Loucy (cell line): ENCODE measurements around the gene STXBP1.

ENCODE experiments used
- H2AFZ ChIP-seq: fragments of 200-600 bp; sonication (generic); 2 replicates; pipeline ENCODE4 v1.6.0; 2016; ENCODE audit warnings: antibody characterized with exemption, mild to moderate bottlenecking, low read length, moderate library complexity
- H3F3A ChIP-seq: fragments of 200-600 bp; 2 replicates; pipeline ENCODE4 v1.6.0; 2016; ENCODE audit warnings: antibody characterized with exemption, low read depth, mild to moderate bottlenecking
- H3K27me3 ChIP-seq: fragments of 200-600 bp; sonication (generic); 2 replicates; pipeline ENCODE4 v1.6.1; 2014; ENCODE audit warnings: low read length, mild to moderate bottlenecking; ENCODE audit not compliant: insufficient read depth, poor library complexity, severe bottlenecking
- H3K36me3 ChIP-seq: fragments of 200-600 bp; sonication (generic); 2 replicates; pipeline ENCODE4 v1.6.1; 2016; ENCODE audit warnings: low read length; ENCODE audit not compliant: insufficient read depth
- H3K4me1 ChIP-seq: fragments of 200-600 bp; sonication (generic); 2 replicates; pipeline ENCODE4 v1.5.1; 2014; ENCODE audit warnings: low read length, mild to moderate bottlenecking; ENCODE audit not compliant: insufficient read depth, poor library complexity, severe bottlenecking
- H3K4me2 ChIP-seq: fragments of 200-600 bp; sonication (generic); 2 replicates; pipeline ENCODE4 v1.6.0; 2014; ENCODE audit warnings: antibody characterized with exemption, low read length, low read depth, mild to moderate bottlenecking; ENCODE audit not compliant: poor library complexity, severe bottlenecking
- H3K4me3 ChIP-seq: fragments of 200-600 bp; sonication (generic); 2 replicates; pipeline ENCODE4 v1.5.1; 2014; ENCODE audit warnings: low read length, mild to moderate bottlenecking, mixed read lengths; ENCODE audit not compliant: poor library complexity, severe bottlenecking
- H3K79me2 ChIP-seq: fragments of 200-600 bp; sonication (generic); 2 replicates; pipeline ENCODE4 v1.6.1; 2014; ENCODE audit warnings: low read length; ENCODE audit not compliant: insufficient read depth
- H3K9ac ChIP-seq: fragments of 200-600 bp; sonication (generic); 2 replicates; pipeline ENCODE4 v1.6.0; 2014; ENCODE audit warnings: mild to moderate bottlenecking, low read depth, low read length, moderate library complexity; ENCODE audit not compliant: poor library complexity, severe bottlenecking
- H3K9me2 ChIP-seq: fragments of 200-600 bp; sonication (generic); replicated peaks from 2 replicates; pipeline ENCODE4 v1.6.1; 2016; ENCODE audit warnings: low read depth, low read length, mixed read lengths
- H3K9me3 ChIP-seq: fragments of 200-600 bp; sonication (generic); 2 replicates; pipeline ENCODE4 v1.6.1; 2014; ENCODE audit warnings: mild to moderate bottlenecking, antibody characterized with exemption, low read length, low read depth; ENCODE audit not compliant: insufficient read depth
- H4K20me1 ChIP-seq: fragments of 200-600 bp; sonication (generic); 2 replicates; pipeline ENCODE4 v1.6.0; 2014; ENCODE audit warnings: antibody characterized with exemption, low read length, mild to moderate bottlenecking; ENCODE audit not compliant: insufficient read depth, poor library complexity, severe bottlenecking
- CTCF ChIP-seq: fragments of 200-600 bp; sonication (generic); conservative IDR thresholded peaks from 2 replicates; pipeline ENCODE4 v1.5.1; 2014; ENCODE audit warnings: mild to moderate bottlenecking, antibody characterized with exemption, low read length
- EZH2phosphoT487 ChIP-seq: fragments of 200-600 bp; IDR thresholded peaks from 2 replicates; pipeline ENCODE4 v1.6.1; 2018; ENCODE audit warnings: antibody characterized with exemption, mild to moderate bottlenecking, moderate library complexity, borderline replicate concordance

The STXBP1 gene

GRCh38 chr9:127673234-127673633 lies 61.2 kb downstream of the STXBP1 start:
- no peak for TF ChIP-seq CTCF
- no peak for TF ChIP-seq EZH2phosphoT487
- H4K20me1 ChIP-seq = no peaks in the 10 kb centered on the region
- no peaks in the 10 kb centered on the region for H3F3A ChIP-seq
- H2AFZ ChIP-seq = no peak overlapping the region
- H3K27me3 ChIP-seq = no peaks in the 10 kb centered on the region
- peaks cover 41% of the 10 kb centered on the region; the same call in 1 of the 2 replicates for H3K36me3 ChIP-seq
- H3K9me2 ChIP-seq = no peaks in the 10 kb centered on the region
- no peak overlapping the region for H3K9ac ChIP-seq
- no peaks in the 10 kb centered on the region for H3K9me3 ChIP-seq
- no peaks in the 10 kb centered on the region for H3K4me1 ChIP-seq
- no peak overlapping the region for H3K4me2 ChIP-seq
- H3K79me2 ChIP-seq = no peaks in the 10 kb centered on the region
- H3K4me3 ChIP-seq = no peak overlapping the region

GRCh38 chr9:127676638-127677037 lies 64.6 kb downstream of the STXBP1 start:
- peaks cover 57% of the 10 kb centered on the region; the same call in 1 of the 2 replicates for H3K36me3 ChIP-seq
- no peaks in the 10 kb centered on the region for H3F3A ChIP-seq
- H3K79me2 ChIP-seq = no peaks in the 10 kb centered on the region
- H3K4me1 ChIP-seq = no peaks in the 10 kb centered on the region
- no peak overlapping the region for H3K4me2 ChIP-seq
- no peak overlapping the region for H3K9ac ChIP-seq
- no peaks in the 10 kb centered on the region for H4K20me1 ChIP-seq
- no peaks in the 10 kb centered on the region for H3K9me2 ChIP-seq
- TF ChIP-seq EZH2phosphoT487 (no peak), CTCF (no peak)
- no peaks in the 10 kb centered on the region for H3K27me3 ChIP-seq
- H3K4me3 ChIP-seq = no peak overlapping the region
- no peaks in the 10 kb centered on the region for H3K9me3 ChIP-seq
- no peak overlapping the region for H2AFZ ChIP-seq

- H3K36me3 ChIP-seq = peaks cover 62% of the 10 kb centered on the region; the same call in 1 of the 2 replicates
- H3K4me2 ChIP-seq = no peak overlapping the region
- H3K79me2 ChIP-seq = no peaks in the 10 kb centered on the region
- no peaks in the 10 kb centered on the region for H3K9me3 ChIP-seq
- no peak overlapping the region for H2AFZ ChIP-seq
- H3F3A ChIP-seq = no peaks in the 10 kb centered on the region
- H3K27me3 ChIP-seq = no peaks in the 10 kb centered on the region
- no peak overlapping the region for H3K9ac ChIP-seq
- no peaks in the 10 kb centered on the region for H3K9me2 ChIP-seq
- H3K4me3 ChIP-seq = no peak overlapping the region
- no peaks in the 10 kb centered on the region for H3K4me1 ChIP-seq
- TF ChIP-seq CTCF (no peak), EZH2phosphoT487 (no peak)
- H4K20me1 ChIP-seq = no peaks in the 10 kb centered on the region
These were observed 67.4 kb downstream of the STXBP1 start for GRCh38 chr9:127679506-127679905.
